ENCODE results near the gene HMGN3. TPM values are rescaled to one million over a fixed set of nuclear protein-coding genes. Genes with fewer than 3 reads are reported as not detected.

HMGN3 gene
- total and polyA plus RNA-seq, 2 of the 13 experiments (the other 11 are each of a cell fraction or from before 2014, with no cell fraction given): 67.9 to 145 TPM

DNA sequence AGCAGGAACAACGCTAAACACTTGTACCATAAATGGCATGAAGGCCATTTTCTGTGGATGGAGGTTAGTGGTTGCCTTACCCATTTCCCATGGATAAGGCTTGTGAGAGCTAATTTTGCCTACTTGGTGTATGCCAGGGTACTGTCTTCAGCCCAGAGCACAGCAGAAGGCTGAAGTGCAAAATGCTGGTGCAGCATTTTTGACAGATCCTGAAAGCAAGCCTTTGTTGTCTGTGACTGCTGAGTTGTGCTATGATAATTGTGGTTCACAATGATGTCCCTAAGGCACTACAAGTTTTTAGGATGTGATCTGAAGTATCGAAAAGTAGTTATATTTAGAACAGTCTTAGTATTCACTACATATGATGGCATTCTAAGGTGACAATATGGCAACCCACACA is 14.7 kb upstream of the HMGN3 start:
- in situ Hi-C loops (cut with HindIII; ENCODE audit: extremely low pct_ligation_motif_present, low pct_unique_long_range_greater_than_20kb): no loop called here
- no peak for DNase-seq (ENCODE audit: low spot score)
- no peaks in the 10 kb centered on the region for H4K20me1 ChIP-seq (ENCODE audit: insufficient read depth, low read length)
- H3K9me3 ChIP-seq (ENCODE audit: low read length): no peaks in the 10 kb centered on the region
- intact Hi-C loops (cut with micrococcal nuclease; ENCODE audit: unreplicated experiment): no loop called here
- no peaks in the 10 kb centered on the region for H3K4me1 ChIP-seq (ENCODE audit: insufficient read depth, low read length)
- ChIA-PET POLR2A (no interaction called here), CTCF (ENCODE audit: low intra/inter-chr PET ratio, low total read pairs) (no interaction called here)
- H3K4me3 ChIP-seq (replicated peaks in 1 of 3; ENCODE audit: insufficient read depth in 1 of 3, low read depth in 2 of 3, low read length in 3 of 3): no peak overlapping the region
- no peak for ATAC-seq
- H3K4me2 ChIP-seq (ENCODE audit: low read depth, low read length): no peak overlapping the region
- H3K79me2 ChIP-seq (ENCODE audit: insufficient read depth, low read length): no peaks in the 10 kb centered on the region
- no TSS peak for BruUV-seq (replicated peaks)
- H3K27me3 ChIP-seq (ENCODE audit: control insufficient read depth in 1 of 2, insufficient read depth in 2 of 2, low read length in 2 of 2): no peaks in the 10 kb centered on the region
- 18% methylated on average over 2 of the region's 2 CpGs for WGBS (ENCODE audit: low lambda C conversion rate)
- TF ChIP-seq NFYB (CRISPR knock-in tag; IDR thresholded peaks at IDR 0.05) (no peak), STAG1 (CRISPR knock-in tag; IDR thresholded peaks at IDR 0.05) (no peak), ZNF296 (CRISPR knock-in tag; conservative IDR thresholded peaks at IDR 0.05) (no peak), ZNF761 (CRISPR knock-in tag; conservative IDR thresholded peaks at IDR 0.05) (no peak), ZNF253 (CRISPR knock-in tag; IDR thresholded peaks at IDR 0.05; ENCODE audit: borderline replicate concordance) (no peak), MAFF (IDR thresholded peaks at IDR 0.05; ENCODE audit: low read depth, low read length) (peak; percentile 87), RBM39 (IDR thresholded peaks at IDR 0.05; ENCODE audit: low read depth, low read length, poor library complexity, severe bottlenecking) (no peak), PLRG1 (conservative IDR thresholded peaks at IDR 0.05) (no peak), ZNF17 (CRISPR knock-in tag; IDR thresholded peaks at IDR 0.05) (no peak), CCAR2 (optimal IDR thresholded peaks at IDR 0.05; ENCODE audit: low read depth, low read length) (no peak), ZNF484 (CRISPR knock-in tag; IDR thresholded peaks at IDR 0.05; ENCODE audit: borderline replicate concordance, low read depth) (no peak), MAFK (conservative IDR thresholded peaks at IDR 0.05 in 1 of 2, IDR thresholded peaks at IDR 0.05 in 1 of 2; ENCODE audit: low read length in 2 of 2) (peak; percentile 87 to 88), ARNT2 (CRISPR knock-in tag; IDR thresholded peaks at IDR 0.05; ENCODE audit: low read depth) (no peak), ZNF292 (CRISPR knock-in tag; IDR thresholded peaks at IDR 0.05; ENCODE audit: borderline replicate concordance, low read depth) (no peak), ZSCAN31 (CRISPR knock-in tag; IDR thresholded peaks at IDR 0.05; ENCODE audit: low read depth) (no peak)
- no peaks in the 10 kb centered on the region for H3K36me3 ChIP-seq (replicated peaks in 1 of 2; ENCODE audit: control insufficient read depth in 1 of 2, insufficient read depth in 2 of 2, low read length in 2 of 2)
- H2AFZ ChIP-seq (ENCODE audit: low read length): no peak overlapping the region
- no peak overlapping the region for H3K9ac ChIP-seq (ENCODE audit: insufficient read depth, low read depth, low read length)
- FAIRE-seq: no peak
- no peak overlapping the region for H3K27ac ChIP-seq (ENCODE audit: extremely low read length, insufficient read depth, low read length)

All from HepG2 (cell line).